Chondrocyte (in vitro differentiated cells): ENCODE measurements around the gene PCCA. TPM values are rescaled to one million over a fixed set of nuclear protein-coding genes. Genes with fewer than 3 reads are reported as not detected.

Experiments used
- DNase-seq: peaks from one replicate; pipeline ENCODE4 v3.0.0; 2021; ENCODE audit warnings: mixed read lengths, low spot score
- H3K27ac Mint-ChIP-seq: one replicate; pipeline ENCODE4 v1.8.0; 2021; ENCODE audit warnings: mild to moderate bottlenecking, moderate library complexity, mixed read lengths; ENCODE audit not compliant: unreplicated experiment
- H3K27me3 Mint-ChIP-seq: 2 replicates; pipeline ENCODE4 v1.8.0; 2021; ENCODE audit warnings: low read depth, mixed read lengths
- H3K36me3 Mint-ChIP-seq: 2 replicates; pipeline ENCODE4 v1.8.0; 2021; ENCODE audit warnings: low read depth, mixed read lengths
- H3K4me1 Mint-ChIP-seq: 2 replicates; pipeline ENCODE4 v1.8.0; 2021; ENCODE audit warnings: low read depth, mild to moderate bottlenecking, mixed read lengths
- H3K4me3 Mint-ChIP-seq: one replicate; pipeline ENCODE4 v1.8.0; 2021; ENCODE audit warnings: mild to moderate bottlenecking, moderate library complexity, mixed read lengths; ENCODE audit not compliant: unreplicated experiment
- H3K9me3 Mint-ChIP-seq: 2 replicates; pipeline ENCODE4 v1.8.0; 2021; ENCODE audit warnings: low read depth, mixed read lengths
- CTCF ChIP-seq: fragments of 200-600 bp; sonication (generic); IDR thresholded peaks from 2 replicates; pipeline ENCODE4 v1.5.0; 2021; ENCODE audit warnings: antibody characterized with exemption, mild to moderate bottlenecking, moderate library complexity
- total RNA-seq: library from RNA; stranded (reverse); gene quantifications from 3 replicates; pipeline ENCODE4 v1.2.1, GENCODE V29; 2021

Gene PCCA
- total RNA-seq, 1 donor from 2014 or later = 15.1 TPM

DNA sequence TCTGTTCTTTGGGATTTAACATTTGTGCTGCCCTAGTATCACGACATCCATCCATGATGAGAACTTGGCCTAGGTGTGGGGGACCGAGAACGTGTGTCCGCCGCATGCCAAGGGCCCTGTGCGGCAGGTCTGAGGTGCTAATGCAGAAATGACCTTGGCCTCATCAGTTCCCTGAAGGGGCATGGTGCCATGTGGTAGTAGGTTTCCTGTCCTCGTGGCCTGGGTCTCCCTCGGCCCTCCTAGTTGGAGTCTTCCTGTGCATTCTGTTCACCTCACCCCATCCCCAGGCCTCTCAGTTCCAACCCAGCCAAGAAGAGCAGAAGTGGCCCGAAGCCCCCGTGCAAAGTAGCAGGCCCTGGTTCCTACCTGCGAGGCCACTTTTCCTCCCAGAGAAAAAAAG is 439.9 kb downstream of the PCCA start:
- no peak for DNase-seq
- H3K9me3 Mint-ChIP-seq = no peaks in the 10 kb centered on the region

DNA sequence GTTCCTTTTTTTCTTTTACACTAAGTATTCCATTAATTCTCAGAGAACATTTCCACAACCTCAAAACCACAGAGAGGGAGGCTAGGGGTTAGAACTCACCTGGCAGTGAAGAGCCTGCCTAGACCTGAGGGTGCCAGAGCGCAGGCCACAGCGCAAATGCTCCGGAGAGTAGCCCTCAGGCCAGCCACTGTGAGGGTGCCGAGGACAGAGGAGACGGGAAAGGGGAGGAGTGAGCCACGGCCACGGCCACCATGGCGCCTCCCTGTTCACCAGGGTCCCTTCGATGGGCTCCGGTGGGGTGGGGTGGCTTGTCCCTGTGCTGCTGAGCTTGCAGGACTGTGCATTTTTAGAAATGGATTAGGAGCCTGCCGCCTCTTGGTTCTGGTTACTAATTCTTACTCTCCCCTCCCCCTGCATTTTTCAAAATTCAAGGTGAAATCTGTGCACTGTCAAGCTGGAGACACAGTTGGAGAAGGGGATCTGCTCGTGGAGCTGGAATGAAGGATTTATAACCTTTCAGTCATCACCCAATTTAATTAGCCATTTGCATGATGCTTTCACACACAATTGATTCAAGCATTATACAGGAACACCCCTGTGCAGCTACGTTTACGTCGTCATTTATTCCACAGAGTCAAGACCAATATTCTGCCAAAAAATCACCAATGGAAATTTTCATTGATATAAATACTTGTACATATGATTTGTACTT is 440.9 kb downstream of the PCCA start:
- no peaks in the 10 kb centered on the region for H3K27me3 Mint-ChIP-seq
- no peak overlapping the region for H3K27ac Mint-ChIP-seq
- peaks cover 21% of the 10 kb centered on the region for H3K36me3 Mint-ChIP-seq
- H3K4me1 Mint-ChIP-seq = no peaks in the 10 kb centered on the region
- no peak overlapping the region for H3K4me3 Mint-ChIP-seq
- H3K9me3 Mint-ChIP-seq = no peaks in the 10 kb centered on the region
- no peak for DNase-seq
- no peak for TF ChIP-seq CTCF

More for the DNA sequence above, 439.9 kb downstream of the PCCA start:
- no peak for TF ChIP-seq CTCF
- H3K4me1 Mint-ChIP-seq = no peaks in the 10 kb centered on the region
- H3K4me3 Mint-ChIP-seq = no peak overlapping the region
- H3K27ac Mint-ChIP-seq = no peak overlapping the region
- no peaks in the 10 kb centered on the region for H3K27me3 Mint-ChIP-seq
- peaks cover 19% of the 10 kb centered on the region for H3K36me3 Mint-ChIP-seq

GRCh38 chr13:100530671-100531213 is 441.8 kb downstream of the PCCA start:
- H3K27ac Mint-ChIP-seq = no peak overlapping the region
- no peak for TF ChIP-seq CTCF
- no peaks in the 10 kb centered on the region for H3K9me3 Mint-ChIP-seq
- H3K27me3 Mint-ChIP-seq = no peaks in the 10 kb centered on the region
- H3K4me3 Mint-ChIP-seq = no peak overlapping the region
- H3K36me3 Mint-ChIP-seq = peaks cover 21% of the 10 kb centered on the region
- no peaks in the 10 kb centered on the region for H3K4me1 Mint-ChIP-seq
- DNase-seq = no peak

GRCh38 chr13:100532090-100532766 is 443.3 kb downstream of the PCCA start:
- H3K4me3 Mint-ChIP-seq = no peak overlapping the region
- H3K27me3 Mint-ChIP-seq = no peaks in the 10 kb centered on the region
- H3K9me3 Mint-ChIP-seq = no peaks in the 10 kb centered on the region
- H3K27ac Mint-ChIP-seq = no peak overlapping the region
- no peak for TF ChIP-seq CTCF
- H3K36me3 Mint-ChIP-seq = peaks cover 24% of the 10 kb centered on the region
- DNase-seq = no peak
- H3K4me1 Mint-ChIP-seq = no peaks in the 10 kb centered on the region

DNA sequence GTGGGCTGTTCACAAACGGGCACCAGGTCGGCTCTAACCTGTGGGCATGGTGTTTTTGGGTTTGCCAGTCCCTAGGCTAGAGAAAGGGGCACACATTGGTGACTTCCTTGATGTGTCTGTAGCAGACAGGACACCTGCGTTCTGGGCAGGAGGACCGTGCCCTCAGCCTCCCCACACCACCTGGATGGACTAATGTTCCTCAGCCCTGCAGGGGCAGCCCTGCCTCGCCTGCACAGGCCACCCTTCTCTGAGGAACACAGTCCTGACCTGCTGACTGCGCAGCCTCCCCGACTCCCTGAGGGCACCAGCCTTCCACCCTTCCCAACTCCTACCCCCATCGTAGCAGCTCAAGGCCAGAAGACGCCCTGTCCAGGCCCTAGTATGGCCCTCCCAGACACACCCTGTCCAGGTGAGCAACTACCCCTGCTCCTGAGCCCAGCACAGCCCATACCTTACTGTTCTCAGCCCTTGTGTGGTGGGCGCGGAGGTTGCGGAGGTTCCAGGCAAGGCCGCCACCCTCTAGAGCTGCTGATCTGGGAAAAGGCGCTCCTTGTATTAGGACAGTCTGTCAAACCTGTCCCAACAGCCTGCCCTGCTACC is 444.0 kb downstream of the PCCA start:
- Mint-ChIP-seq H3K36me3 (peaks cover 26% of the 10 kb centered on the region), H3K9me3 (no peaks in the 10 kb centered on the region), H3K27ac (no peak overlapping the region), H3K4me3 (no peak overlapping the region), H3K4me1 (no peaks in the 10 kb centered on the region), H3K27me3 (no peaks in the 10 kb centered on the region)
- TF ChIP-seq CTCF = no peak
- DNase-seq = no peak
